ENCODE measurements around the gene KCNJ16. TPM values are rescaled to one million over a fixed set of nuclear protein-coding genes. Genes with fewer than 3 reads are reported as not detected.
A peak's percentile ranks its signal among the peaks of the same experiment; 100 is the strongest.

The KCNJ16 gene
- total and polyA plus RNA-seq, 9 of the 15 experiments (the other 6 are each of a cell fraction or from before 2014, with no cell fraction given) = 0.01 to 0.75 (median 0.07) TPM; not detected in 4

GRCh38 chr17:70128727-70129238 lies 53.8 kb downstream of the KCNJ16 start (continued):
- no peak for TF ChIP-seq REST (IDR thresholded peaks at IDR 0.05; ENCODE audit: borderline replicate concordance)
- TF ChIP-seq REST (CRISPR knock-in tag; IDR thresholded peaks at IDR 0.05; ENCODE audit: low read depth) = no peak
- peak; percentile 96 for TF ChIP-seq HNRNPLL (IDR thresholded peaks at IDR 0.05; ENCODE audit: low read depth, low read length, poor library complexity, severe bottlenecking)
- TF ChIP-seq SRSF7 (optimal IDR thresholded peaks at IDR 0.05; ENCODE audit: low read depth, low read length) = no peak
- no peak for TF ChIP-seq ZNF449 (CRISPR knock-in tag; IDR thresholded peaks at IDR 0.05)
- no peak for TF ChIP-seq SMAD2 (IDR thresholded peaks at IDR 0.05; ENCODE audit: low read depth, low read length)
- 0 out of 2 replicates have a peak, but pooled peaks have one; percentile 24 for TF ChIP-seq ETS1 (conservative IDR thresholded peaks at IDR 0.05; ENCODE audit: control insufficient read depth, low read depth, low read length)
- peak; percentile 57; the same call in 1 of the 2 replicates for TF ChIP-seq EP300 (IDR thresholded peaks at IDR 0.05; ENCODE audit: low read length)
- 0 out of 2 replicates have a peak, but pooled peaks have one; percentile 5 for TF ChIP-seq MAFF (IDR thresholded peaks at IDR 0.05; ENCODE audit: low read length)
- TF ChIP-seq DACH1 (IDR thresholded peaks at IDR 0.05; ENCODE audit: partially characterized antibody) = no peak
- TF ChIP-seq ZMIZ1 (IDR thresholded peaks at IDR 0.05; ENCODE audit: low read depth in 2 of 2, low read length in 2 of 2) = peak in 1 of 2 experiments; percentile 60; a peak in 2 of 4 replicates
- no peak for TF ChIP-seq EWSR1 (IDR thresholded peaks at IDR 0.05; ENCODE audit: borderline replicate concordance, low read depth, partially characterized antibody)
